NCI-H2081 (cell line): Measurements from ENCODE around the gene TBC1D24.

Source experiments
- DNase-seq, 2 experiments: peaks; one replicate each; lab custom pipeline; 2025; lab: John Stamatoyannopoulos, UW

The TBC1D24 gene

GRCh38 chr16:2499454-2499853 is 24.5 kb downstream of the TBC1D24 start:
- no peak for DNase-seq

- DNase-seq: no peak
Measured at GRCh38 chr16:2499890-2500429, 25.0 kb downstream of the TBC1D24 start.

GRCh38 chr16:2500430-2500917 is 25.5 kb downstream of the TBC1D24 start:
- no peak for DNase-seq

GRCh38 chr16:2500918-2501750 is 26.2 kb downstream of the TBC1D24 start:
- peak; percentile 73 to 76 for DNase-seq

GRCh38 chr16:2501946-2502895 is 27.3 kb downstream of the TBC1D24 start:
- DNase-seq: no peak

GRCh38 chr16:2505695-2506094 is 30.8 kb downstream of the TBC1D24 start:
- DNase-seq: no peak

- DNase-seq: no peak
Measured at GRCh38 chr16:2507052-2507659, 32.2 kb downstream of the TBC1D24 start.

- DNase-seq: no peak
Measured at GRCh38 chr16:2507665-2508064, 32.7 kb downstream of the TBC1D24 start.

GRCh38 chr16:2508722-2509400 is 33.9 kb downstream of the TBC1D24 start:
- no peak for DNase-seq

GRCh38 chr16:2511128-2511800 is 36.3 kb downstream of the TBC1D24 start:
- DNase-seq: no peak

GRCh38 chr16:2511996-2512734 is 37.2 kb downstream of the TBC1D24 start:
- DNase-seq: no peak

- DNase-seq: no peak
Measured at GRCh38 chr16:2512735-2513404, 37.9 kb downstream of the TBC1D24 start.

- DNase-seq: peak; percentile 93 to 95
Measured at GRCh38 chr16:2513405-2514332, 38.7 kb downstream of the TBC1D24 start, which contains the start of gene ATP6V0C. ATP6V0C (plus strand) TSS chr16:2513952; CDS start chr16:2514104, 152 bp downstream.

- peak in 1 of 2 experiments; percentile 26 for DNase-seq
Measured at GRCh38 chr16:2514333-2515179, 39.6 kb downstream of the TBC1D24 start.

- DNase-seq: no peak
Measured at GRCh38 chr16:2515180-2515851, 40.4 kb downstream of the TBC1D24 start.

- DNase-seq: no peak
Measured at GRCh38 chr16:2516391-2517240, 41.7 kb downstream of the TBC1D24 start.
